Activated T-helper 1 cell treated with Interleukin-2 at 50 U/mL for 16 hours (primary cell): ENCODE measurements around the gene TAF1B.

Experiments
- DNase-seq: peaks from one replicate; pipeline ENCODE4 v3.0.0-alpha.2; 2020; ENCODE audit warnings: low read depth

Gene TAF1B

GRCh38 chr2:9941996-9942390 lies 98.7 kb downstream of the TAF1B start:
- no peak for DNase-seq

DNA sequence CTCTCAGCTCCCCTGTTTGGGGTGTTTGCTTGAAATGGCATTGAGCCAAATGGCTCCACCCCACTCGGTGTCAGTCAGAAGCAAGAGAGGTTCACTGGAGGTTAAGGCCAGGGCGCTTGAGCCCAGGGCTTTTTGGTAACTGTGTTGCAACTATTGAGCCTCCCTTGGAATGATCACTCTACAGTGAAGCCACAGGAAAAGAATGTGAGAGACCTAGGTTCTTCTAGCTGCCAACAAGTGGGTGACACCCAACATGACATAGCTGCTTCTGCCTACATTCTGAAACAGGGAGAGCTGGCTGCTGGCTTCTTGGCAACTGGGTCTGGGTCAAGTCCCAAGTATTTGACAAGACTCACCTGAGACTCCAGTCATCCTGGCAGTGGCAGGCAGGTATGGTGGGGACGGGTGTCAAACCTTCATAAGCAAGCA lies 101.1 kb downstream of the TAF1B start:
- no peak for DNase-seq

DNA sequence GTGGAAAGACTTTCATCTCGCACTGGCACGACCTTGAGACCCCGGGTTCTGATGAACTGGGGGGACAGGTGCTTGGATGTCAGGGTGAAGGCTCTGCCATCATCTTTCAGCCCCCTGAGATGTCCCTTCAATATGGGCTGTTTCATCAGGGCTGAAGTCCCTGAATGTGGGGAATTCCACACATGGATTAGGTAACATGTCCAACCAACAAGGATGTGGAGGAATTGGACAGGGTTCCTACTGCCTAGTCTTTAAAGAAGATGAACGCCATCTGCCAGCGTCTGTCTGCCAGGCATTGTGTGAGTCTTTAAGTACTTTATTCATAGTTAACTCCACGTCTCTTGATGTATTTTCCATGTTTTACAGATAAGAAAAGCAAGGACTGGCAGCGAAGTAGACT lies 102.3 kb downstream of the TAF1B start:
- no peak for DNase-seq

GRCh38 chr2:9946076-9946475 lies 102.8 kb downstream of the TAF1B start:
- DNase-seq, result no peak

DNA sequence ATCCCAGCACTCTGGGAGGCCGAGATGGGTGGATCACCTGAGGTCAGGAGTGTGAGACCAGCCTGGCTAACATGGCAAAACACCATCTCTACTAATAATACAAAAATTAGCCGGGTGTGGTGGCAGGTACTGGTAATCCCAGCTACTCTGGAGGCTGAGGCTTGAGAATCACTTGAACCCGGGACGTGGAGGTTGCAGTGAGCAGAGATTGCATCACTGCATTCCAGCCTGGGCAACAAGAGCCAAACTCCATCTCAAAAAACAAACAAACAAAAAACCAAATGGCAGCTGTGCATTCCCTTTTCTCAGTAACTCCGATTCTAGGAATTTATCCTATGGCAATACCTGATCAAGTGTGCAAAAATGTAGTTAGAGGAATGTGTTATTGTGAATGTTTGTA lies 103.5 kb downstream of the TAF1B start:
- DNase-seq, result no peak

DNA sequence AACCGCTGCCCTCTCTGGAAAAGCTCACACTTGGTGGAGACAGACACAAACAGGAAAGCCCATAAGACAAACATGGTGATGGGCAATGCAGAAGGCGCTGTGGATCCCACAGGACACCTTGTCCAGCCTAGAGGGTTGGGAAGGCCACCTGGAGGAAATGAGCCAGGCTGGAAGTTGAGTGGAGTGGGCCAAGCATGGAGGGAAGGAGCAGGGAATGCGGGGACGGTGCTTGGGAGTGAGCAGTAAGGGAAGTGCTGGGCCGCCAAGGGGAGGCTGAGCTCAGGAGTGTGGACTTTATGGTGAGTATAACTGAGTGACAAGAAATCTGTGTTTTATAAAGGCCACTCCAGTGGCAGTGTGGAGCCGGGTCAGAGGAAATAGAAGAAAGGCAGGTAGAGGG lies 105.4 kb downstream of the TAF1B start:
- DNase-seq, result no peak

DNA sequence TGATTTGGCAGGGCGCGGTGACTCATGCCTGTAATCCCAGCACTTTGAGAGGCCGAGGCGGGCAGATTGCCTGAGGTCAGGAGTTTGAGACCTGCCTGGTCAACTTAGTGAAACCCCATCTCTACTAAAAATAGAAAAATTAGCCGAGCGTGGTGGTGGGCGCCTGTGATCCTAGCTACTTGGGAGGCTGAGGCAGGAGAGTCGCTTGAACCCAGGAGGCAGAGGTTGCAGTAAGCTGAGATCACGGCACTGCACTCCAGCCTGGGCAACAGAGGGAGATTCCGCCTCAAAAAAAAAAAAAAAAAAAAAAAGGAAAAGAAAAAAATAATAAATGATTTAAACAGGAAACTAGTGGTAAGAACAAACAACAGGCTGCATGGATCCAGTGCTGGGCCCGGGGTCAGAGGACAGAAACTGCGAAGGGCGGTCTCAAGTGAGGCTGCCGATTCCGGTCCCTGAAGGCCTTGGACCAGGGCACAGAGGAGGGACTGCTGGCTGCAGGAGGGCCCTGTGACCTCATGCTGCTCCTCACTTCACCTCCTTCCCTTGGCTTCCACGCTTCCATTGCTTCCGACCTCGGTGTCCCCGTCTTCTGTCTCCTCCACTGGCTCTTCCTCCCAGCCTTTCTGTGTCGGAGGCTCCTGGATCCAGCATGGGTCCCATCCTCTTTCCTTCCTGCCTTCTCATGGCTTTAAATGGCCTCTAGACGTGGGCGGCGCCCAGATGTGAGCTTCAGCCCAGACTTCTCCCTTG lies 106.1 kb downstream of the TAF1B start:
- DNase-seq, result no peak

DNA sequence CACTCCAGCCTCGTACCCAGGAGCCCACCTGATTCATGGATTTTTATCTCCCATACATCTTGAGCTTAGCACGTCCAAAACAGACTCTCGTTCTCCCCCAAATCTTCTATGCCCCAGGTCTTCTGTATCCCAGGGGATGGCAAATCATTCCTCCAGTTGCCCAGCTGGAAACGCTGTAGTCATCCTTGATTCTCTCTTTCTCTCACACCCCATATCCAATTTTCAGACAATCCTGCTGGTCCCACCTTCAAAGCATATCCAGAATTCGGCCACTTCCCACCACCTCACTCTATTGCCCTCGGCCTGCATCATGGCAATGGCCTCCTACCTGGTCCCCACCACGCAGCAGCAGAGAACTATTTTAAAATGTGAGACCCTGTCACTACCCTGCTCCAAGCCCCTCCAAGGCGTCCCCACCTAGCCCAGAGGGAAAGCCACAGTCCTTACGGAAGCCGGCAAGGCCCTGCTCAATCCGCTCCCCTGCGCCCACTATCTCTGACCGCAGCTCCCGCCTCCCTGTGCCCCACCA lies 106.8 kb downstream of the TAF1B start:
- DNase-seq, result no peak

GRCh38 chr2:9950521-9951271 lies 107.4 kb downstream of the TAF1B start:
- DNase-seq, result no peak

- no peak for DNase-seq
Observed at GRCh38 chr2:9951272-9951521, 107.9 kb downstream of the TAF1B start.

- DNase-seq, result peak; percentile 87
Observed at GRCh38 chr2:9951522-9952285, 108.4 kb downstream of the TAF1B start, which contains the start of gene GRHL1. Gene GRHL1, plus strand, starts transcription at chr2:9951693. Its CDS starts 141 bp downstream, at chr2:9951834.

- no peak for DNase-seq
Observed at GRCh38 chr2:9952286-9952737, 109.0 kb downstream of the TAF1B start.

GRCh38 chr2:9952856-9953503 lies 109.7 kb downstream of the TAF1B start:
- no peak for DNase-seq

- no peak for DNase-seq
Observed at GRCh38 chr2:9954136-9954535, 110.9 kb downstream of the TAF1B start.

- no peak for DNase-seq
Observed at GRCh38 chr2:9958057-9958456, 114.8 kb downstream of the TAF1B start.

- DNase-seq, result no peak
Observed at GRCh38 chr2:9959262-9959661, 116.0 kb downstream of the TAF1B start.

DNA sequence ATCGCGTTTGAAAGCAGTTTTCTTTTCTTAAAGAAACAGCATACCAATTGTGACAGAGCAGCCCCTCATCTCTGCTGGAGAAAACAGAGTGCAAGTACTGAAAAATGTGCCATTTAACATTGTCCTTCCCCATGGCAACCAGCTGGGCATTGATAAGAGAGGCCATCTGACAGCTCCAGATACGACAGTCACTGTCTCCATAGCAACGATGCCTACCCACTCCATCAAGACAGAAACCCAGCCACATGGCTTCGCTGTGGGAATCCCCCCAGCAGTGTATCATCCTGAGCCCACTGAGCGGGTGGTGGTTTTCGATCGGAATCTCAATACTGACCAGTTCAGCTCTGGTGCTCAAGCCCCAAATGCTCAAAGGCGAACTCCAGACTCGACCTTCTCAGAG lies 117.7 kb downstream of the TAF1B start:
- no peak for DNase-seq

GRCh38 chr2:9964334-9964980 lies 121.2 kb downstream of the TAF1B start:
- no peak for DNase-seq

DNA sequence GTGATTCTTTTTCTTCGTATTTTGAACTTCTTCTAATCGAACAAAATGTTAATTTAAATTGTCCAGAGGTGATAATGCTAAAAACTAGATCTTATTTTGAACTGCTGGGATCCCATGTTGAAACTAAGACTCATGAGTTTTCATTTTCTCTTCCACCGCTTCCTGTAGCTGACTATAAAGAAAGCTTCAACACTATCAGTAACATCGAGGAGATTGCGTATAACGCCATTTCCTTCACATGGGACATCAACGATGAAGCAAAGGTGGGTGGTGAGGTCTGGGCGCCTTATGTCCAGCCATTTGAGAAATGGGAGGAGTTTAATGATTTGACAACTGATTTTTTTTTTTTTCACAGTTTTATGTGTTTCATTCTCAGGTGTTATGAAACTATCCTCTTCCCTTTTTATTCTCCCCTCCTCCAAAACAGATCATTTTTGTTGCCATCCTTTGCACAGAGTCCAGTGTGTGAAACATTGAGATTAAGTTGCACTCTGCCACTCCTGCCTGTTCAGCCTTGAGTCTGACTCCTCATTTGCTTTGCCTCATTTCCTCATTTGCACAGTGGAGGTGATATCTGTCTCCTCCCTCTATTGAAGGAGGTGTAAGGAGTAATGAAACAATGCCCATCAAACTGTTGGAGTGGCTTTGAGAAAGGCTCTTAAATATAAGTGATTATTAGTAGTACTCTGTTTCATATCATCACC lies 122.0 kb downstream of the TAF1B start:
- no peak for DNase-seq

- DNase-seq, result no peak
Observed at GRCh38 chr2:9966491-9967022, 123.3 kb downstream of the TAF1B start.
